ENCODE measurements around the gene OTUD3. TPM values are rescaled to one million over a fixed set of nuclear protein-coding genes. Genes with fewer than 3 reads are reported as not detected.
"Not testable (repeated sequence)": the region's sequence is repeated elsewhere in the genome, so short reads cannot be mapped to it uniquely, and the experiment has no call there.

Gene OTUD3
- total and polyA plus RNA-seq, 4 donors: 1.3 to 19.5 (median 8.2) TPM

GRCh38 chr1:19862944-19863343 lies 19.3 kb upstream of the OTUD3 start:
- H3K27ac ChIP-seq (ENCODE audit: low read depth in 1 of 2, low read length in 2 of 2): no peak overlapping the region
- DNase-seq (no peak), ATAC-seq (ENCODE audit: low FRiP score) (no peak)
- H3K27me3 ChIP-seq (ENCODE audit: control insufficient read depth in 1 of 2, insufficient read depth in 2 of 2, low read length in 1 of 2): peaks cover 0 to 1% of the 10 kb centered on the region in 2 donors
- WGBS, 2 donors: 87 to 89% methylated on average over 3 of the region's 3 CpGs
- peaks cover 5% of the 10 kb centered on the region for H3K9me3 ChIP-seq (ENCODE audit: control insufficient read depth, low read length)
- no peaks in the 10 kb centered on the region for H3K36me3 ChIP-seq (ENCODE audit: control insufficient read depth in 1 of 2, insufficient read depth in 2 of 2, low read length in 1 of 2)
- no peak overlapping the region for H3K4me3 ChIP-seq (ENCODE audit: low read length in 2 of 2)
- intact Hi-C loops (cut with DNase I): no loop called here
- no peaks in the 10 kb centered on the region for H3K4me1 ChIP-seq (ENCODE audit: control insufficient read depth in 1 of 2, insufficient read depth in 2 of 2, low read length in 2 of 2)

GRCh38 chr1:19864570-19865160 lies 17.5 kb upstream of the OTUD3 start:
- Histone ChIP-seq H3K36me3 (ENCODE audit: control insufficient read depth in 1 of 2, insufficient read depth in 2 of 2, low read length in 1 of 2) (no peaks in the 10 kb centered on the region), H3K4me1 (ENCODE audit: control insufficient read depth in 1 of 2, insufficient read depth in 2 of 2, low read length in 2 of 2) (no peaks in the 10 kb centered on the region), H3K27me3 (ENCODE audit: control insufficient read depth in 1 of 2, insufficient read depth in 2 of 2, low read length in 1 of 2) (peaks cover 0 to 1% of the 10 kb centered on the region in 2 donors), H3K4me3 (ENCODE audit: low read length in 2 of 2) (no peak overlapping the region), H3K27ac (ENCODE audit: low read depth in 1 of 2, low read length in 2 of 2) (no peak overlapping the region), H3K9me3 (ENCODE audit: control insufficient read depth, low read length) (peaks cover 5% of the 10 kb centered on the region)
- intact Hi-C loops (cut with DNase I): no loop called here
- WGBS, 2 donors: 77 to 85% methylated on average over 1 of the region's 1 CpG
- no peak for DNase-seq
- ATAC-seq (ENCODE audit: low FRiP score): no peak

GRCh38 chr1:19866029-19866428 lies 16.2 kb upstream of the OTUD3 start:
- H3K27ac ChIP-seq (ENCODE audit: low read depth in 1 of 2, low read length in 2 of 2): no peak overlapping the region
- DNase-seq (no peak), ATAC-seq (ENCODE audit: low FRiP score) (no peak)
- H3K9me3 ChIP-seq (ENCODE audit: control insufficient read depth, low read length): peaks cover 5% of the 10 kb centered on the region
- peaks cover 0 to 1% of the 10 kb centered on the region in 2 donors for H3K27me3 ChIP-seq (ENCODE audit: control insufficient read depth in 1 of 2, insufficient read depth in 2 of 2, low read length in 1 of 2)
- intact Hi-C loops (cut with DNase I): no loop called here
- WGBS, 2 donors: 78 to 83% methylated on average over 1 of the region's 1 CpG
- H3K4me3 ChIP-seq (ENCODE audit: low read length in 2 of 2): no peak overlapping the region
- H3K36me3 ChIP-seq (ENCODE audit: control insufficient read depth in 1 of 2, insufficient read depth in 2 of 2, low read length in 1 of 2): no peaks in the 10 kb centered on the region
- no peaks in the 10 kb centered on the region for H3K4me1 ChIP-seq (ENCODE audit: control insufficient read depth in 1 of 2, insufficient read depth in 2 of 2, low read length in 2 of 2)

GRCh38 chr1:19866758-19867157 lies 15.4 kb upstream of the OTUD3 start:
- DNase-seq (no peak), ATAC-seq (ENCODE audit: low FRiP score) (no peak)
- 50 to 57% methylated on average over 1 of the region's 1 CpG for WGBS, 2 donors
- no peaks in the 10 kb centered on the region for H3K4me1 ChIP-seq (ENCODE audit: control insufficient read depth in 1 of 2, insufficient read depth in 2 of 2, low read length in 2 of 2)
- H3K36me3 ChIP-seq (ENCODE audit: control insufficient read depth in 1 of 2, insufficient read depth in 2 of 2, low read length in 1 of 2): no peaks in the 10 kb centered on the region
- peaks cover 5% of the 10 kb centered on the region for H3K9me3 ChIP-seq (ENCODE audit: control insufficient read depth, low read length)
- intact Hi-C loops (cut with DNase I): no loop called here
- H3K27ac ChIP-seq (ENCODE audit: low read depth in 1 of 2, low read length in 2 of 2): no peak overlapping the region
- H3K27me3 ChIP-seq (ENCODE audit: control insufficient read depth in 1 of 2, insufficient read depth in 2 of 2, low read length in 1 of 2): peaks cover 0 to 1% of the 10 kb centered on the region in 2 donors
- no peak overlapping the region for H3K4me3 ChIP-seq (ENCODE audit: low read length in 2 of 2)

GRCh38 chr1:19868575-19868974 lies 13.6 kb upstream of the OTUD3 start:
- intact Hi-C loops (cut with DNase I); DNase-seq; H3K36me3 ChIP-seq (ENCODE audit: control insufficient read depth in 1 of 2, insufficient read depth in 2 of 2, low read length in 1 of 2); H3K4me3 ChIP-seq (ENCODE audit: low read length in 2 of 2); ATAC-seq (ENCODE audit: low FRiP score); H3K4me1 ChIP-seq (ENCODE audit: control insufficient read depth in 1 of 2, insufficient read depth in 2 of 2, low read length in 2 of 2); H3K9me3 ChIP-seq (ENCODE audit: control insufficient read depth, low read length); H3K27ac ChIP-seq (ENCODE audit: low read depth in 1 of 2, low read length in 2 of 2); H3K27me3 ChIP-seq (ENCODE audit: control insufficient read depth in 1 of 2, insufficient read depth in 2 of 2, low read length in 1 of 2): not testable (repeated sequence)
- 70 to 79% methylated on average over 4 of the region's 4 CpGs for WGBS, 2 donors

- H3K9me3 ChIP-seq (ENCODE audit: control insufficient read depth, low read length); H3K27ac ChIP-seq (ENCODE audit: low read depth in 1 of 2, low read length in 2 of 2); ATAC-seq (ENCODE audit: low FRiP score); DNase-seq; H3K4me1 ChIP-seq (ENCODE audit: control insufficient read depth in 1 of 2, insufficient read depth in 2 of 2, low read length in 2 of 2); H3K36me3 ChIP-seq (ENCODE audit: control insufficient read depth in 1 of 2, insufficient read depth in 2 of 2, low read length in 1 of 2); intact Hi-C loops (cut with DNase I); H3K27me3 ChIP-seq (ENCODE audit: control insufficient read depth in 1 of 2, insufficient read depth in 2 of 2, low read length in 1 of 2); H3K4me3 ChIP-seq (ENCODE audit: low read length in 2 of 2): not testable (repeated sequence)
- WGBS, 2 donors: 80 to 81% methylated on average over 2 of the region's 2 CpGs
Observed at GRCh38 chr1:19869453-19869852, 12.7 kb upstream of the OTUD3 start.

- DNase-seq: no peak
Observed at GRCh38 chr1:19869929-19870328, 12.3 kb upstream of the OTUD3 start.

GRCh38 chr1:19872190-19872589 lies 10.0 kb upstream of the OTUD3 start:
- DNase-seq (no peak), ATAC-seq (ENCODE audit: low FRiP score) (no peak)
- H3K4me1 ChIP-seq (ENCODE audit: control insufficient read depth in 1 of 2, insufficient read depth in 2 of 2, low read length in 2 of 2): no peaks in the 10 kb centered on the region
- WGBS, 2 donors: 42 to 44% methylated on average over 7 of the region's 7 CpGs
- peaks cover 0 to 1% of the 10 kb centered on the region in 2 donors for H3K27me3 ChIP-seq (ENCODE audit: control insufficient read depth in 1 of 2, insufficient read depth in 2 of 2, low read length in 1 of 2)
- no peak overlapping the region for H3K27ac ChIP-seq (ENCODE audit: low read depth in 1 of 2, low read length in 2 of 2)
- H3K9me3 ChIP-seq (ENCODE audit: control insufficient read depth, low read length): no peaks in the 10 kb centered on the region
- H3K36me3 ChIP-seq (ENCODE audit: control insufficient read depth in 1 of 2, insufficient read depth in 2 of 2, low read length in 1 of 2): no peaks in the 10 kb centered on the region
- intact Hi-C loops (cut with DNase I): loop anchor here in 1 of 2 donors (10.0 kb wide), 1 partner anchor 157 kb away; no protein-coding TSS in a partner anchor
- no peak overlapping the region for H3K4me3 ChIP-seq (ENCODE audit: low read length in 2 of 2)

More at GRCh38 chr1:19869929-19870328, 12.3 kb upstream of the OTUD3 start:
- Histone ChIP-seq H3K27me3 (ENCODE audit: control insufficient read depth in 1 of 2, insufficient read depth in 2 of 2, low read length in 1 of 2) (peaks cover 0 to 3% of the 10 kb centered on the region in 2 donors), H3K4me3 (ENCODE audit: low read length in 2 of 2) (no peak overlapping the region), H3K36me3 (ENCODE audit: control insufficient read depth in 1 of 2, insufficient read depth in 2 of 2, low read length in 1 of 2) (no peaks in the 10 kb centered on the region), H3K4me1 (ENCODE audit: control insufficient read depth in 1 of 2, insufficient read depth in 2 of 2, low read length in 2 of 2) (no peaks in the 10 kb centered on the region), H3K9me3 (ENCODE audit: control insufficient read depth, low read length) (peaks cover 5% of the 10 kb centered on the region), H3K27ac (ENCODE audit: low read depth in 1 of 2, low read length in 2 of 2) (no peak overlapping the region)
- no peak for ATAC-seq (ENCODE audit: low FRiP score)
- 58 to 62% methylated on average over 5 of the region's 5 CpGs for WGBS, 2 donors
- intact Hi-C loops (cut with DNase I): loop anchor here in 1 of 2 donors (10.0 kb wide), 1 partner anchor 155 kb away; no protein-coding TSS in a partner anchor

- H3K9me3 ChIP-seq (ENCODE audit: control insufficient read depth, low read length): no peaks in the 10 kb centered on the region
- no peak overlapping the region for H3K27ac ChIP-seq (ENCODE audit: low read depth in 1 of 2, low read length in 2 of 2)
- H3K4me1 ChIP-seq (ENCODE audit: control insufficient read depth in 1 of 2, insufficient read depth in 2 of 2, low read length in 2 of 2): no peaks in the 10 kb centered on the region
- WGBS, 2 donors: 79 to 84% methylated on average over 16 of the region's 16 CpGs
- H3K27me3 ChIP-seq (ENCODE audit: control insufficient read depth in 1 of 2, insufficient read depth in 2 of 2, low read length in 1 of 2): no peaks in the 10 kb centered on the region
- no peak for ATAC-seq (ENCODE audit: low FRiP score)
- no peak for DNase-seq
- intact Hi-C loops (cut with DNase I): loop anchor here in 1 of 2 donors (10.0 kb wide), 1 partner anchor 162 kb away; no protein-coding TSS in a partner anchor
- no peaks in the 10 kb centered on the region for H3K36me3 ChIP-seq (ENCODE audit: control insufficient read depth in 1 of 2, insufficient read depth in 2 of 2, low read length in 1 of 2)
- H3K4me3 ChIP-seq (ENCODE audit: low read length in 2 of 2): no peak overlapping the region
Observed at GRCh38 chr1:19877181-19877750, 4.9 kb upstream of the OTUD3 start.

Data from aorta (tissue), 5 donors.